NCI-H2107 treated with DMSO at 0.1 percent for 48 hours (cell line): ENCODE data around the gene UBE2D2.
"Not testable (repeated sequence)": the region's sequence is repeated elsewhere in the genome, so short reads cannot be mapped to it uniquely, and the experiment has no call there.

Experiments
- DNase-seq: peaks from one replicate; lab custom pipeline; 2025; ENCODE audit not compliant: unreplicated experiment; lab: John Stamatoyannopoulos, UW

Gene UBE2D2

DNA sequence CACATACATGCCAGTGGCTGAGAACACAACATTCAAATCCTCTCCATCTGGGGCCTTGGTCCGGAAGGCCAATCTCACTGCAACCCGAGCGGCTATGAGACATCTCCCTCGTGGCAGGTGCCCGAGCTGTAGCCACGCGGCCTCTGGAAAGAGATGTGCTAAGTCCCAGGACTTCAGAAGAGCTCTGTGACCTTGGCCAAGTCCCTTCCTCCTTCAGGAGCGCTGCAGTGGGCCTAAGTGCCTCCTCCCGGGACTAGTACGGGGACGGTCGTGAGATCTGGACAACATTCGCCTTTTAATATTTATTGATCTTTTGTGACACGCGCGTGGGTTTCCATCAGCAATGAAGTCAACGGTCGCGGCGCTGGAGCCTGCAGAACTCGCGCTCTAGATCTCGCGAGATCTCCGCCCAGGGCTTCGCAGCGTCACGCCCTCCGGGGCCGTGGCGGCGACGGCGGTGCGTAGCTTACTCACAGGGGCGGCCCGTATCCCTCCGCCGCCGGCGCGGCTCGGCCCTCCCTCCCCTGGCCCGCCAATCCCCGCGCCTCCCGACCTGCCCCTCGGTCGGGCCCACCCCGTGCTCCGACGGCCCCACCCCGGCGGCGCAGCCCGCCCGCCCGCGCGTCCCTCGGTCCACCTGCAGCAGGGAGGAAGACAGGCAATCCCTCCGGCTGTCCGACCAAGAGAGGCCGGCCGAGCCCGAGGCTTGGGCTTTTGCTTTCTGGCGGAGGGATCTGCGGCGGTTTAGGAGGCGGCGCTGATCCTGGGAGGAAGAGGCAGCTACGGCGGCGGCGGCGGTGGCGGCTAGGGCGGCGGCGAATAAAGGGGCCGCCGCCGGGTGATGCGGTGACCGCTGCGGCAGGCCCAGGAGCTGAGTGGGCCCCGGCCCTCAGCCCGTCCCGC is at the start of gene UBE2D2:
Gene UBE2D2, plus strand, starts transcription at position 588 of the 903 bp plus-strand sequence. CDS start 453 bp downstream, outside the sequence.
- DNase-seq = peak; percentile 71

DNA sequence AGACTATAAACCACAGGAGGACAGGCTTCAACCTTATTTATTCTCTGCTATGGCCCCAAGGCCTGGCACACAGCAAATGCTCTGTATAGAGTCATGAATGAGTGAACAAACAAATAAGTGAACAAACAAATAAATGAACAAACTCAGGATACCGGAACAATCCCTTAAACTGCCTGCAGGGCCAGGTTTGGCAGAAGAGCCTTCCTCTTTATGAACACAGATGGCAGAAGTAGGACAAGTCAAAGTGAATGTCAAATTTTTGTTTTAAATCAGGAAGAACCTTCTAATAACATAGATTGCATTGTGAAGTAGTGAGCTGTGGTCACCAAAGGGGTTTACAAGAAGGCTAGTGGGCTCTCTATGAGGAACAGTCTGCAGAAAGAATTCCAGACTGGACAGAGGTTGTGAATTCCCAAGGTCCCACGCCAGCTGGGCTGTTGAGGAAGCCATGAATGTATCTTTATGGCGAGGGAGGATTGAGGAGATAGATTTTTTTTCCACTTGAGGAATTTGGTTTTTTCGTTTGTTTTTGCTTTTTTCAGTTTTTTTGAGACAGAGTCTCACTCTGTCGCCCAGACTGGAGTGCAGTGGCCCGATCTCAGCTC is 48.3 kb upstream of the UBE2D2 start:
- DNase-seq = no peak

DNA sequence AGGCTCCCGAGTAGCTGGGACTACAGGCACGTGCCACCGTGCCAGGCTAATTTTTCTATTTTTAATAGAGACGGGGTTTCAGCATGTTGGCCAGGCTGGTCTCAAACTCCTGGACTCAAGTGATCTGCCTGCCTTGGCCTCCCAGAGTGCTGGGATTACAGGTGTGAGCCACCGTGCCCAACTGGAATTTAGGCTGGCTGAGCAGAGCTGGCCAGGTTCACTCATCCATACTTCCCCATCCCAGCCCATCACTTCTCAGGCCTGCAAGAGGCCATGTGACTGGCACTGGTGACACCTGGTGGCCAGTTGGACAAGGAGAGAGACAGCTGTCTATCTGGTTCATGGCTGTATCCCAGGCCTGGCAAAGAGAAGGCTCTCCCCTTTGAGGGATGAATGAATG is 47.7 kb upstream of the UBE2D2 start:
- DNase-seq = peak; percentile 13

DNA sequence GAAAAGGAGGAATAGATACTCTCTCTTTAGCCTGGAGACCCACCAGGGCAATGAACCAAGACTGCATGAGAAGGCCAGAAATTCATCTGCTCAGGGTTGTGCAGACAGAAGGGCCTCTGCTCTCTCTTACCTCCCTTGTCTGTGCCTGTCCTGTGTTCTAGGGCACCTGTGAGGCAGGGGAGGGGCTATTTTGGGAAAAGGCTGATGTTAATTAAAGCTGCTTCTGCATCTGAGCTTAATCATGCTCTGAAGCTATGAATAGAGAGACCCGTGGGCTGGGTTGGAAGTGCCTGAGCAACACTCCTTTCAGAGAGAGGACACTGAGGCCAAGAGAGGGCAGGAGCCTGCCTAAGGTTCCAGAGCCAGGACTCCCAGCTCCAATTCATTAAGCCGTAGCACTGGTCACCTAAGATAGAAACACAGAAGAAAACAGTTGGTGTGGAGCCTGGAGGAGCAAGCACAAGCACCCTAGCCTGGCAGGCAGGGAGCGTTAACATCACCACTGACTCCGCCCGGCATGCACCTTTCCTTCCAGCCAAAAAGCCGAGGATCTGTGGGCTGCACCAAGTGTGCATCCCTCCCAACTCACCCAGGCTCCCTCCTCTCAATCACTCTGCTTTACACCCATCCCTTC is 47.2 kb upstream of the UBE2D2 start:
- DNase-seq = no peak

DNA sequence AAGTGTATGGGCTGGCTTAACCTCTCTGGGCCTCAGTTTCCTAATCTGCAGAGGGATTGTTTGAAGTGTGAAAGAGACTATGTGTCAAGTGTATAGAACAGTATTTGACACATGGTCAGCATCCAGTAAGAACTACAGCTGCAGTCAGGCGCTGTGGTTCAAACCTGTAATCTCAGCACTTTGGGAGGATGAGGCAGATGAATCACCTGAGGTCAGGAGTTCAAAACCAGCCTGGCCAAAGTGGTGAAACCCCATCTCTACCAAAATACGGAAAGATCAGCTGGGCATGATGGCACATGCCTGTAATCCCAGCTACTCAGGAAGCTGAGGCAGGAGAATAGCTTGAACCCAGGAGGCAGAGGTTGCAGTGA is 46.7 kb upstream of the UBE2D2 start:
- no peak for DNase-seq

DNA sequence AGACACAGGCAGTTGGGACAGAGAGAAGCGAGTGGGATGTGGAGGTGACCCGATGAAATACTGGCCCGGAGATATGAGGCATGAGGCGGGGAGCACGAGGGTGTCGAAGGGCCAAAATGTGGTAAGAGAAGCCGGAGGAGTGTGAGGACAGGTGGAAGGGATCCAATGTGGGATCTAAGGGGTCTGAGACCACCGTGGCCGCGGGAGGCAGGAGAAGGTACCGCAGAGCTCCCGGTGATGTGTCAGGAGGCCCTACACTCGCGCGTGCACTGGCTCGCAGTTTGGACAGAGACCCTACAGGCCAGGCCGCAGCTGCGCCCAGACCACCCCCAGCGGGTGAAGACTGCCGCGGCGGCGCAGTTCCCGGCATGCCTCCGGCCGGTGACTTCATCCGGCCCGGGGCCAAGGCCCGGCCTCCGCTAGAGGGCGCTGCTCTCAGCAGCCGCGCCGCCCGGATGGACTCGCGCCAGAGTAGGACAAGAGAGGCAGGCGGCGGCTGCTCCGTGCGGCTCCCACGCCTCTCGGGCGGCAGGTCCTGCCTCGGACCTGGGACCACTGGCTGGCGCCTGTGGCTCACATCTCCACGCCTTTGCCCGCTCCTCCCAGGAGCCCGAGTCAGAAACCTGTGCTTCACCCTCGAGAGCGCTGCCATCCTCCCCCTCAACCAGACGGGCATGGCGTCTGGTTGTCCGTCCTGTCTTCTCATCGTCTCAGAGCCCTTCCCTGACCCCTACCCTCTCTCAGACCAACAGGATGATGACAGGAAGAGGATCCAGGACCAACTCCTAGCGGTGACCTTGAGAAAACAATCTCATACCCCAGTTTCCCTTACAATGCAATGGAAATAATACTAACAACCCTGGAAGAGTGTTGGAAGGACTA is 43.2 kb upstream of the UBE2D2 start:
- peak; percentile 16 for DNase-seq

DNA sequence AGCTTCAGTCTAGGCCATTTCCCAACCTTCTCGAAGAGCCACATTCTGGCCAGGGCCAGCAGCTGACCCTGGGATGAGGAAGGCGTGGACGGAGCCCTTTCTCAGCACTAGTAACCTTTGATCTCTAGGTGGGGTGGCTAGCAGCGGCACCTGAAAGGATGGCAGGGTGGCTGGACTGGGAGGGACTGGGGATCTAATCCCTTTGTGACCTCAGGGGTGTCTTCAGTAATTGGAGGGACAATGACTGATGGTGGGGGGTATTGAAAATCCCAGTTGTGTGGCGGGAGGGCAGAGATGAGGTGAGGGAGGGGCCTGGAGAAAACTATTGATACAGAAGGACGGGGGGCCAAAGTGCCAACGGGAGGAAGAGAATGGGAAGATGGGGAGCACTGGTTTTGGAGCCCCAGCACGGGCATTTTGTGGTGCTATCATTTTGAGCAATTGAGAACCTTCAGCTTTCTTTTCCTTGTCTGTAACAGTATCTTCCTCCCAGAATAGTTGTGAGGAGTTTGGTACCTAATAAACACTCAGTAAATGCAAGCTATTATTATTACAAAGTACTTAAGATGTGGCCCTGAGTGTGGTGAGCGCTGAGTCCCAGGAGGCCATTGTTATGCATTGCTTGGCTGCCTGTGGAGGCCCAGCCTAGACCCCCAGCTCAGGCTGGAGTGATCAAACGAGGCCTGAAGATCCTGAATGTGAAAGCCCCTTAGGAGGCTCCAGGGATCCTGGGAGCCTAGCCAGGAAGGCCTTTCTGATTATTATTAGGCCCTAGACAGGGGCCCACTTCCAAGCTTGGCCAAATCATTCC is 37.3 kb upstream of the UBE2D2 start:
- no peak for DNase-seq

DNA sequence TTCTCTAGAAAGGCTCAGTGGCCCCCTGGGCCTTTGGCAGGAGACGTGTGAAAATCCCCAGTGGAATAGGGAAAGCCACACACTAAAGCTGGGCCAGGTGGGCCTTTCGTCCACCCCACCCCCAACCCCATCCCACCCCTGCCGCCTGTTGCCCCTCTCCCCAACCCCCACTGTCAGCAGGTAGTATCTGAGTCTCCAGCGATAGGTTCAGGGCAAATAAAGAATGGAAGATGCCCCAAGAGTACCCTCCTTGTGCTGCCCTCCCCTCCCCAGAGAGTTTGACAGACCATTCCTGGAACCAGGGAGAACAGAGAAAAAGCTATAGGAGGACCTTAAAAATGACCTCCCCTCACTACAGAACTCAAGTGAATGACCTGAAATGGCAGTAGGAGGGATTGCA is 36.7 kb upstream of the UBE2D2 start:
- DNase-seq = no peak

DNA sequence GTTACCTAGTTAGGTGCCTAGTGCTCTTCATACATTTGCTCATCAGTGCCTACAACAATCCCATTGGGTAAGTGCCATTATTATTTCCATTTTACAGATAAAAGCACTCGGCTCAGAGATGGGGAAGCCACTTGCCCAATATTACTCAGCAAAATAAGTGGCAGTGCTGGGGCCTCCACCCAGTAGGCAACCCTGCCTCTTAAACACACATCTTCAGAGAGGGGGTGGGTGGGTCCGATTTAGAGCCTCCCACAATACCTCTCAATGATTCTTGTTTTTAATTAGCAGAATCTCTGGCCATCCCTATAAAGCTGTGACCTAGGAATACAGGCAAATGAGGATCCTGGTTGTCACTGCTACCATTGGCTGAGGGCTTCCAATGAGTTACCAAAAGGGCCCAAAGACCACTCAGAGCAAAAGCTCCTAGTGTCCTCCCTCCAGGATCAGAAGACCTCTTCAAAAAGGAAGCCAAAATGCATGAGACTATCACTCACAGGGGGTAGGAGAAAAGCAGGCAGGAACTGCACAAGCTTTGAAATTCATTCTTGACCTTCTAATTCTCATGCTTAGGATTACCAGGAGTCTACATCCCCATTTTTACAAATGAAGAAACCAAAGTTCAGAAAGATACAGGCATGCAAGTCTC is 36.1 kb upstream of the UBE2D2 start:
- DNase-seq = no peak

DNA sequence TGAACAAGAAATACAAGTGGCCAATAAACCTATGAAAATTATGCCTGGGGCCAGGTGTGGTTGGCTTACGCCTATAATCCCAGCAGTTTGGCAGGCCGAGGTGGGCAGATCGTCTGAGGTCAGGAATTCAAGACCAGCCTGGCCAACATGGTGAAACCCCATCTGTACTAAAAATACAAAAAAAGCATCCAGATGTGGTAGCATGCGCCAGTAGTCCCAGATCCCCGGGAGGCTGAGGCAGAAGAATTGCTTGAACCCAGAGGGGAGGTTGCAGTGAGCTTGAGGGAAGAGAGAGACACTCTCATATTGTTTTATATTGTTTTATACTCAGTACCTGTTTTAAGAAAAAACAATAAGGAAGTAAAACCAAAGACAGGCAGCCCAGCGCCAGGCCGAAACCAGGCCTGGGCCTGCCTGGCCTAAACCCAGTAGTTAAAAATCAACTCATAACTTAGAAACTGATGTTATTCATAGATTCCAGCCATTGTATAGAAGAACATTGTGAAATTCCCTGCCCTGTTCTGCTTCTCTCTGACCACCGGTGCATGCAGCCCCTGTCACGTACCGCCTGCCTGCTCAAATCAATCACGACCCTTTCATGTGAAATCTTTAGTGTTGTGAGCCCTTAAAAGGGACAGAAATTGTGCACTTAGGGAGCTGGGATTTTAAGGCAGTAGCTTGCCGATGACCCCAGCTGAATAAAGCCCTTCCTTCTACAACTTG is 35.4 kb upstream of the UBE2D2 start:
- DNase-seq = not testable (repeated sequence)

DNA sequence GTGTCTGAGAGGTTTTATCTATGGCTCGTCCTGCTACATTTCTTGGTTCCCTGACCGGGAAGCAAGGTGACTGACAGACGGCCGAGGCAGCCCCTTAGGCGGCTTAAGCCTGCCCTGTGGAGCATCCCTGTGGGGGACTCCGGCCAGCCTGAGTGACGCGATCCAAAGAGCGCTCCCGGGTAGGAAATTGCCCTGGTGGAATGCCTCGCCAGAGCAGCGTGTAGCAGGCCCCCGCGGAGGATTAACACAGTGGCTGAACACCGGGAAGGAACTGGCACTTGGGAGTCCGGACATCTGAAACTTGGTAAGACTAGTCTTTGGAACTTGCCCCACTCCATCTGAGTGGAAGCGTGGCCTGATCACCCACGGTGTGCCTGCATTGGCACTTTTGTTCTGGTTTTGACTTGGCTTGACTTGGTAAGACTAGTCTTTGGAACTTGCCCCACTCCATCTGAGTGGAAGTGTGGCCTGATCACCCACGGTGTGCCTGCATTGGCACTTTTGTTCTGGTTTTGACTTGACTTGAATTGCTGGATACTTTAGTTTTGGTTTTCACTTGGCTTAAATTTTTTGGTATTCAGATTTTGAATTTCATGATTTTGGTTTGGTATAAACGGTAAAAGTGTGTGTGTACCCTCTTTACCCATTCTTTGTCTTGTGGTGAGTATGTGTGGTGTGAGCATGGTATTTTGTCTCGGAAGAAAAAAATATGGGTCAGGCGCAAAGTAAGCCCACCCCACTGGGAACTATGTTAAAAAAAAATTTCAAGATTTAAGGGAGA is 34.6 kb upstream of the UBE2D2 start:
- DNase-seq = not testable (repeated sequence)

DNA sequence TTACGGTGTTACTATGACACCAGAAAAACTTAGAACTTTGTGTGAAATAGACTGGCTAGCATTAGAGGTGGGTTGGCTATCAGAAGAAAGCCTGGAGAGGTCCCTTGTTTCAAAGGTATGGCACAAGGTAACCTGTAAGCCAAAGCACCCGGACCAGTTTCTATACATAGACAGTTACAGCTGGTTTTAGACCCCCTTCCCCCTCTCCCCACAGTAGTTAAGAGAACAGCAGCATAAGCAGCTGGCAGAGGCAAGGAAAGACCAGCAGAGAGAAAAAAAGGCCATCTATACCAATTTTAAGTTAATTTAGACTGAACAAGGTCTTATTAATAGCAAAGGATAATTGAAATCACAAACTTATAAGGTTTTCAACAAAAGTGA is 34.1 kb upstream of the UBE2D2 start:
- DNase-seq = not testable (repeated sequence)

DNA sequence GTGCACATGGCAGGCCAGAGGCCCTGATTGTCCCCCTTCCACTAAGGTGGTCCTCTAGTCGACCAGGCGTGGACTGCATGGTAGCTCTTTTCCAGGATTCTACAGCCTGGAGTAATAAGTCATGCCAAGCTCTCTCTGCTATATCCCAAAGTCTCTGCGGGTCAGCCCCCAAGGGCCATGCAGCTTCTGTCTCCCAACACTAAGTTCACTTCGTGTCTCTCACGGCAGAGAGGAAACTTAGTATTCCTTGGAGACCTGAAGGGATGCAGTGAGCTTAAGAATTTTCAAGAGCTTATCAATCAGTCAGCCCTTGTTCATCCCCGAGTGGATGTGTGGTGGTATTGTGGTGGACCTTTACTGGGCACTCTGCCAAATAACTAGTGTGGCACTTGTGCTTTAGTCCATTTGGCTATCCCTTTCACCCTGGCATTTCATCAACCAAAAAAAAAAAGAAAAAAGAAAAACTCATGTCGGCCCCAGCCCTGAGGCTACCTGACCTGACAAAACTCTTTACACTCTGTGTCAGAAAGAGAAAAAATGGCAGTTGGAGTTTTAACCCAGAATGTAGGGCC is 33.2 kb upstream of the UBE2D2 start:
- not testable (repeated sequence) for DNase-seq

DNA sequence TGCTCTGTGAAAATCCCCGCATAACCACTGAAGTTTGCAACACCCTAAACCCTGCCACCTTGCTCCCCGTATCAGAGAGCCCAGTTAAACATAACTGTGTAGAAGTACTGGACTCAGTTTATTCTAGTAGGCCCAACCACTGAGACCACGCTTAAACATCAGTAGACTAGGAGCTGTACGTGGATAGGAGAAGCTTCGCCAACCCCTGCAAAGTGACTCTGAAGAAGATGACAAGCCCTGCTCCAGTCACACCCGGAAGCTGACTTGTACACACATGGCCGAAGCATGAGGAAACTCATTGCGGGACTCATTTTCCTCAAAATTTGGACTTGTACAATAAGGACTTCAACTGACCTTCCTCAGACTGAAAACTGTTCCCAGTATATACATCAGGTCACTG is 32.4 kb upstream of the UBE2D2 start:
- DNase-seq = not testable (repeated sequence)

DNA sequence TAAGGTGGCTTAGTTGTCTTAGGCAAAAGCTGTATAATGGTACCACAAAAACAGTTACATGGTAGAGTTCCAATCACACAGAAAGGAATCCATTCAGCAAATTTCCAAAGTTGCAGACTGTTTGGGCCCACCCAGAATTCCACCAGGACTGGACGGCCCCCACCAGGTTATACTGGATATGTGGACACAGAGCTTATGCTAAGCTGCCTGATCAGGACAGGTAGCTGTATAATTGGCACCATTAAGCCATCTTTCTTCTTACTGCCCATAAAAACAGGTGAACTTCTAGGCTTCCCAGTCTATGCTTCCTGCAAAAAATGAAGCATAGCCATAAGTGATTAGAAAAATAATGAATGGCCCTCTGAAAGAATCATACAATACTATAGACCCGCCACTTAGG is 31.1 kb upstream of the UBE2D2 start:
- DNase-seq = not testable (repeated sequence)

DNA sequence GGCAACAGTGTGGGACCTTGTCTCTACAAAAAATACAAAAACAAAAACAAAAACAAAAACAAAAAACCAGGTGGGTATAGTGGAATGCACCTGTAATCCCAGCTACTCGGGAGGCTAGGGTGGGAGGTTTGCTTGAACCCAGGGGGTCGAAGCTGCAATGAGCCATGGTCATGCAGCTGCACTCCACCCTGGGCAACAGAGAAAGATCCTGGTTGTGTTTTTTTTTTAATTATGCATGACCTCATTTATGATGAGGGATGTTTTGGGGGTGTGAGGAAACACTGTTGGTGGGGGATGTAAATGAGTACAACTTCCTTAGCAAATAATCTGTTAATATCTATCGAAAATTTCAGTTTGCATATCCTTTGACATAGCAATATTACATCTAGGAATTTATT is 29.4 kb upstream of the UBE2D2 start:
- DNase-seq = no peak

DNA sequence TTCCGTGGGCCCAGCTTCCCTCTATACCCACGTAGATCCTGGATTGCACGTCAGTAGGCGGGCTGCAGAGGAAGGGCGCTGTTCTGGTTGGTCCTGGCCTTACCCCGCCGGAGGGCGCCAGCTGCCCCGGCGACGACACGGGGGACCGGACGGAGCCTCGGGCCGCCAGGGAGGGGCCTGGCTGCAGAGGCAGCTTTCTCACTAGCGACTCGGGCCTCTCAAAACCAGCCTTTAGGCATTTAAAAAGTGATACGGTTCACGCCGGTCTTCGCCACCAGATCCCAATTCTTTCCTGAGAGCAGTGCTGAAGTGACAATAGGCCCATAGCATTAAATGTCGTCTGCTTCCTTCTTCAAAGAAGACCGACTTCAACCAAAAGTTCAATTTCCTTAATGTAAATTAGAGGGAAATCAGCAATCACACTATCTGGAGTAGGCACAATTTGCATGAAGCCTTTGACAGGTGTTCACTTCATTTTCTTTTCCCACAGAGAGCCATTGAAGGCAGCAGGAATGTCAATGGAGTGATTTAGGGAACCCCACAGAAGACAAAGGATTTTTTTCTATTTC is 17.6 kb upstream of the UBE2D2 start:
- peak; percentile 3 for DNase-seq

DNA sequence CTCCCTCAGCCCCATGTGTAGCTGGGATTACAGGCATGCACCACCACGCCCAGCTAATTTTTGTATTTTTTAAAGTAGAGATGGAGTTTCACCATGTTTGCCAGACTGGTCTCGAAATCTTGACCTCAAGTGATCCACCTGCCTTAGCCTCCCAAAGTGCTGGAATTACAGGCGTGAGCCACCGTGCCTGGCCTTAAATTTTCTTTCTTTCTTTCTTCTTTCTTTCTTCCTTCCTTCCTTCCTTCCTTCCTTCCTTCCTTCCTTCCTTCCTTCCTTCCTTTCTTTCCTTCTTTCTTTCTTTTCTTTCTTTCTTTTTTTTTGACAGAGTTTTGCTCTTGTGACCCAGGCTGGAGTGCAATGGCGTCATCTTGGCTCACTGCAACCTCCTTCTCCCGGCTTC is 14.5 kb upstream of the UBE2D2 start:
- DNase-seq = not testable (repeated sequence)
